HG03064 (cell line): Measurements from ENCODE around the gene LSM4.

Experiments
- ATAC-seq: cut with Tn5 transposase; IDR thresholded peaks from one replicate; pipeline ENCODE4 v1.9.1; 2021; ENCODE audit warnings: low read depth; ENCODE audit not compliant: unreplicated experiment

The LSM4 gene

DNA sequence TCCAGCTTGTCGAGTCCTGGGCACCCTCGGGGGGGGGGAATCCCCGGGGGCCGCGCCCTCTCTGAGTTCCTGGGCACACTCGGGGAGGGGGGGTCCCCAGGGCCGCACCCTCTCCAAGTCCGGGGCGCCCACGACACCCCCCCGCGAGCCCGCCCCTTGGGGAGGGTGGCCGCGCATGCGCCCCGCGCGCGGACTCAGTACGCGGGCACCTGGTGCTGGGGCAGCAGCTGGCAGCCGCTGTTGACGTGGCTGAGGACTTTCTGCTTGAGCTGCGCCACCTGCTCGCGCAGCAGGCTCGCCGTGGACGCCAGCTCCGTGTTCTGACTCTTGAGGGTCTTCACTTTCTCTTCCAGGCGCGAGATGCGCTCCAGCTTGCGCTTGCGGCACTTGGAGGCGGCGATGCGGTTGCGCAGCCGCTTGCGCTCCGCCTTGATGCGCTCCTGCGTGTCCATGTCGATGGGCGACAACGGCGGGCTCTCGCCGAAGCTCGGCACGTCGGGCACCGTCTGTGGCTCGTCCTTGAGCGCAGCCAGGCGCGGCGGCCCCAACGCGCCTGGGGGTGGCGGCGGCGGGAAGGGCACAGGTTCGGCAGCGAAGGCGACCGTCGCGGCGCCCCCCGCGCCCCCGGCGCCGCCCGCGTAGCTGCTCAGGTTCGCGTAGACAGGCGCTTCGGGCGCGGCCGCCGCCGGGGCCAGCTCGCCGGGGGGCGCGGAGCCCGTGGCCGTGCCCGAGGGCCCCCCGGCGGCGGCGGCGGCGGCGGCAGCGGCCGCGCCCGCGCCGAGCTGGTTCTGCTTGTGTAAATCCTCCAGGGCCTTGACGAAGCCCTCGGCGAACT lies 42.4 kb downstream of the LSM4 start:
- ATAC-seq, result no peak

DNA sequence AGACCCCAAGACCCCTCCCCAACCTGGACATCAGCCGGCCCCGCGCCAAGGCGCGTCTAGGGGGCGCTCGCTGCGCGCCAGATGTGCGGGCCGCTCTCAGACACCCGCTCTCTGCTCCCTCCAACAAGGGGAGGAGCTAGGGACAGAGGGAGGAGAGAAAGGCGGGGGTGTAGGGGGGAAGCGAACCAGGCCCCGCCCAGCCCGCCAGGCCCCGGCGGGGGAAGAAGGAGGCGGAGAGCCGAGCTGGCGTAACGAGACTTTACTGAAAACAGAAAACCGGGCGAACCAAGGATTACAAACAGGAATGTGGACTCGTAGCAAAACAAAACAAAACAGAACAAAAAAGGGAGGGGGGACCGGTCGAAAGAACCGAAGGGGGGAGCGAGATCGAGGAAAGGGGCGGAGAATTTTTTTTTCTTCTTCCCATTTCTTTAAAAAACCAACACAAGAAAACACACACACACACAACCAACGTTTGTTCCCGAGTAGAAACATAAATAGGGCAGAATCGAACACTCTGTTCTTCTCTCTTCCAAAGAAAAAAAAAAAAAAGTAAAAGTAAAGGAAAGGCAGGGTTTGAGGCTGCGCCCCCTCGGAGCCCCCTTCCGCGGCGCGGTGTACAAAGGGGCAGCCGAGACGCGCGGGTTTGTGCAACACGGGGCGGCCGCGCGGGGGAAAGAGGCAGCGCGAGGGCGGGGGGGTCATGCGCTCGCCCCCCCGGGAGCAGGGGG lies 43.2 kb downstream of the LSM4 start:
- no peak for ATAC-seq

DNA sequence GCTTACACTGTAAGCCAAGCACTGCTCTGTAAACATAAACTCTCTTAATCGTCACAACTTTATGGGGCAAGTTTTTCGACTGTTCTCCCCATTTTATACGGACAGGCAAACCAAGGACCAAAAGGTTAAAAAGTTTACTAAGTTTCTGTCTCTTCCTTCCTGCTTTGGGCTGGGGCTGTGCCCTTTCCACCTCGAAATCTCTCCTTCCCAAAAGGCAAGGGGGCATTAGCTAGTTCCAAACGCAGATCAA lies 43.7 kb downstream of the LSM4 start:
- ATAC-seq, result no peak

DNA sequence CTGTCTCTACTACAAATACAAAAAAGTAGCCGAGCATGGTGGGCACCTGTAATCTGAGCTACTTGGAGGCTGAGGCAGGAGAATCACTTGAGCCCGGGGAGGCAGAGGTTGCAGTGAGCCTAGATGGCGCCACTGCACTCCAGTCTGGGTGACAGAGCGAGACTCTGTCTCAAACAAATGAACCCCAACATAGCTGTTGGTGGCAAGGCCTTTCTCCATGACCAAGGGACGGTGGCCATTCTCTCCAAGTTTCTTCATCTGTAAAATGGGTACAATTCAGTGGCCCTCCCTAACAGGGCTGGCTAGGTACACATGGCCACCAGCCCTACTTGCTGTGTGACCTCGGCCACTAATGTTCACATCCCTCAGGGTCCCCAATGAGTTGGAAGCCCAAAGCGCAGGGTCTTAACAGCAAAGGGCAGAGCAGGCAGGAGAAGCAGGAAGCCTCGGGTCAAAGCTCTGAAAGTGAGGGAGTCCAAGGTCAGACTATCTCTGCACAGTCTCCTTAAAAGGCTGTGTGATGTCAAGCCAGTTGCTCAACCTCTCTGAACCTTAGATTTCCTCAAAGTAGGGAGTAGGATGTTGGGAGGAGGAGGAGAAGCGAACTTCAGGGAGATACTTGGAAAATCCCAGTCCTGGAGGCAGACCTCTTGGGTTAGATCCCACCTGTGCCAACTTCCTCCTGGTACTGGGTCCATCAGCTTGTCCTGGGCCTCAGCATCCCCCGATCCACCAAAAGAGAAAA lies 44.2 kb downstream of the LSM4 start:
- no peak for ATAC-seq

DNA sequence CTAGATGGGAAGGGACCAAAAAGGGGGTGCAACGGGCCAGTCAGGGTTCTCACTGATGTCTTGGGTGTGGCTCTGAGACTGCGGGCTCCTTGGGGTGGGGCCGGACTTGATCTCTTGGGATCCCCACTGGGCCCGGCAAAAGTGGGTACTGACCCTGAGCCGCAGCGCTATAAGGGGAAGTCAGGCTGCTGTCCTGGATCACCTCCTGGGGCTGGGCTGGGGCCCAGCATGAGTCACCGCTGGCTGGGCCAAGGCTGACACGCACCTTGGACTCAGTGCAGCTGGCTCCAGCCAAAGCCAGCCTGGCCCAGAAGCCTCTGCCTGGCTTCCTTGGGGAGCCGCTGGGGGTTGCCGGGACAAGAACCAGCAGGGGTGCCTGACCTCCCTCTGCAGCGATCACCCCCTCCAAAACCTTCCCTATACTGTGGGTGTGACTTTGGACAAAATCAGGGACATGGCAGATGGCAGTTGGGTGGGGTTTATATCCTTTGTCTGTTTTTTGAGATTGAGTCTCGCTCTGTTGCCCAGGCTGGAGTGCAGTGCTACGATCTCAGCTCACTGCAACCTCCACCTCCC lies 48.0 kb downstream of the LSM4 start:
- ATAC-seq, result no peak

DNA sequence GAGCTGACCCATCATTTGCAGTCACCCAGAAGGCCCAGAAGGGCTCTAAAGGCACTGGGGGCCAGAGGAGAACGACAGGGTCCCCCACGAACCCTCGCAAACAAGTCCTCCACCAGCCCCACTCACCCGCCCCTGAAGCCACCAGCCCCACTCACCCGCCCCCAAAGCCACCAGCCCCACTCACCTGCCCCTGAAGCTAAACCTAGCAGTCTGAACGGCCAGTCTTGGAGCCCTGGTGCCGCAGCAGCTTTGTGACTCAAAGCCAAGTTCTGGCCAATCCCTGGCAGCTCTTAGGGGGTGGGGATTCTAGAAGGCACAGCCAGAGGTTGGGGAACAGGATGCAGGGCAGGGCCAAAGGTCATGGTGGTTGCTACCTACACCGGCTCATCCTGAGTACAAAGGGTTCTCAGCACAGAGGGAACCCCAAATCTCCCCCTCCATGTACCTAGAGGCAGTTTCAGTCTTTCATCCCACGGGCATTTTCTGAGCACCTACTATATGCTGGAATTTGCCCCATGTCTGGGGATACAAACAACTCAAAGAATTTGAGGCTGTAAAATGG lies 48.6 kb downstream of the LSM4 start, which contains the start of gene IQCN:
Gene IQCN, minus strand, starts transcription at position 234 of the 562 bp plus-strand sequence. CDS start 4,974 bp downstream, outside the sequence.
- ATAC-seq, result no peak

DNA sequence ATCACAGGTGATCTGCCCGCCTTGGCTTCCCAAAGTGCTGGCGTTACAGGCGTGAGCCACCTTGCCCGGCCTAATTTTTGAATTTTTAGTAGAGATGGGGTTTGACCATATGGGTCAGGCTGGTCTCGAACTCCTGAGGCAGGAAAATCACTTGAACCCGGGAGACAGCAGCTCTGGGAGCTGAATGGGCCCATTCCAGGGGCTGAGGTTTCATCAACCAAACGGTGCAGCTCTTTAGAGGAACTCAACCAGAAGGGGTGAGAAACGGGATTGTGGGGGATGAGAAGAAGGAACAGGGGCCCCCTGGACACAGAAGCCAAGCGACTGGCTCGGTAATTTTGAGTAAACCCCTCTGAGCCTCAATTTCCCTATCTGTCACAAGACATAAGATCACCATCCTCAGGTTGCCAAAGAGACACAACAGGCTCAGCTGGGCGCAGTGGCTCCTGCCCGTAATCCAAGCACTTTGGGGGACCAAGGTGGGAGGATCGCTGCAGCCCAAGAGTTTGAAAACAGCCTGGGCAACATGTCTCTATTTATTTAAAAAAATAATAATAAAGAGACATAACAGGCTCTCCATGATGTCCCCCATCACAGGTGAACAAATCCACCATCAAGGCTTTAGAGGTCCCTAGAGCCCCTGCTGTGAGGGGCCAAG lies 49.2 kb downstream of the LSM4 start:
- no peak for ATAC-seq

DNA sequence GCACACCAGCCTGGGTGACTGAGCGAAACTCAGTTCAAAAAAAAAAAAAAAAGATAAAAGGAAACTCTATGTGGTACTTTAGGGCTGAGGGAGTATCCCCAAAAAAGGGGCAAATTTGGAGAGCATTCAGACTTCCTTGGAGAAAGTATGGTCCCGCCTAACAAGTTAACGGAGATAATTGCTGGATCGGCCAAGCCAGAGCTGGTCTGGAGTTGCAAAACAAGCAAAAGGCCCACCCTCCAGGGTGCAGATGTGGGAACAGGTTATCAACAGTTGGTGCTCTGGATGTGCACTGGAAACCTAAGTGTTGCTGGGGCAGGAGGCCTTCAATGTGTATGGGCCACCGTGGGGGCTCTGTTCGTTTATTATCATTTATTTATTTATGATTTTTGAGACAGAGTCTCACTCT lies 51.4 kb downstream of the LSM4 start:
- ATAC-seq, result no peak

DNA sequence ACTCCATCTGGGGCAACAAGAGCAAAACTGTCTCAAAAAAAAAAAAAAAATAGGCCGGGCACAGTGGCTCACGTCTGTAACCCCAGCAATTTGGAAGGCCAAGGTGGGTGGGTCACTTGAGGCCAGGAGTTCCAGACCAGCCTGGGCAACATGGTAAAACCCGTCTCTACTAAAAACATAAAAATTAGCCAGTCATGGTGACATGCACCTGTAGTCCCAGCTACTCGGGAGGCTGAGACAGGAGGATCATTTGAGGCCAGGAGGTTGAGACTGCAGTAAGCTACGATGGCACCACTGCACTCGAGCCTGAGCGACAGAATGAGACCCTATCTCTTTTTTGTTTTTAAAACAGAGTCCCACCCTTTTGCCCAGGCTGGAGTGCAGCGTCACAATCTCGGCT lies 52.5 kb downstream of the LSM4 start:
- no peak for ATAC-seq

DNA sequence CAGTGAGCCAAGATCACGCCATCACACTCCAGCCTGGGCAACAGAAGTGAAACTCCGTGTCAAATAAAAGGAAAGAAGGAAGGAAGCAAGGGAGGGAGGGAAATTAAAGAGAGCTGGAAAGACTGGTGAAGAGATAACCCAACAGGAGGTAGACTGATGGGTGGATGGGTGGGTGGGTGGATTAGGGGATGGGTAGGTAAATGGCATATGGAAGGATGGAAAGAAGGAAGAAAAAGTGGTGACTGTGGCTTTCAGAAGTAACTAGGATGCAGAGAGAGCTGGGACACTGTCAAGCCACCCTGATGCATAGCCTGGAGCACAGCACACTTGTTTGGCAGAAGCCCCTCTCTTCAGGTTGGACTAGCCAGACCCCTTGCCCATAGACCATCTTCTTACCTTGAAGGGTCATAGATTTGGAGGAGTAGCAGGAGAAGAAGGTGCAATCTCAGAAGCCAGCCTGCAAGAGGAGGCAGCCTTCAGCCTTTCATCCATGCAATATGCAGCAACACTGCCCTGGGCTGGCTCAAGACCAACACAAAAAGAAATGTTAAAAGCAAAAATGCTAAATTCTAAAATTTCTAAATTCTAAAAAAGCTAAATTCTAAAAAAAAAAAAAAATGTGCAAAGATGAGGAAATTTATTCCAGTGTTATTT lies 53.7 kb downstream of the LSM4 start:
- no peak for ATAC-seq

DNA sequence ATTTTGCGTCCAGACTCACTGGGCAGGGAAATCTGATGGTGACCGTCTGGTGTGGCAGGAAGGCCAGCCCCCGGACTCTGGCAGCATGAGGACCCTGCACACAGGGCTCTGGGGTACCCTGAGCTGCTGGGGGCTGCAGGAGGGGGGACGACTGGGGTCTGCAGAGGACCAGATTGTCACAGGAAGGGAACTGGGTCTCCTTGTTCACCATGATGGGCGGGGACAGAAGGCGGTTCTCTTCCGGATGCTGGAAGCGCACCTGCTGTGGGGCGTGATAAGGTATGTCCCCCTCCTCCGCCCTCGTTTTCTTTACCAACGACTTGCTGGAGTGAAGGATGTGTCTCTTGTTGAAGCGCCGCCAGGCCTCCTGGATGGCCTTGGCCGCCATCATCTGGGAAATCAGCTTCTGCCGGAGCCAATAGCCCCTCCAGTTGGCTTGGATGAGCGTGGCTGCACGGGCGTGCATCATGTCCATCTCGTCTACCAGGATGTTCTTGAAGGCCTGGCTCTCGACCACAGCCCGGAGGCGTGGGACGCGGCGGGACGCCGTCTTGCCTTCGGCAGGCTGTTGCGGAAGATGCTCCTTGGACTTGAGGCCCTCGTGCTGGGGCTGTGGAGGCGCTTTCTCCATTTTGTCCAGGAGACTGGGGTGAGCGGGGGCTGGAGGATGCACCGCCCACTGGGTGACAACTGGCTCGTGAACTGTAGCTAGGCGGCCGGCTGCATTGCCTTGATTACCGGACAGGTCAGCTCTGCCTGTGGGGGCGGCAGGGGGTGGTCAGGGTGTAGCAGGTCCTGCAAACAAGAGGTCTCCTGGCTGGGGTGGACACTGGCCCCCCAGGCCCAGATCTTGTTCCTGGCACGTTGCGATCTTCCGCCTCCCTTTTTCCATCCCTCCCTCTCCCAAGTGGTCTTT lies 55.8 kb downstream of the LSM4 start:
- no peak for ATAC-seq

DNA sequence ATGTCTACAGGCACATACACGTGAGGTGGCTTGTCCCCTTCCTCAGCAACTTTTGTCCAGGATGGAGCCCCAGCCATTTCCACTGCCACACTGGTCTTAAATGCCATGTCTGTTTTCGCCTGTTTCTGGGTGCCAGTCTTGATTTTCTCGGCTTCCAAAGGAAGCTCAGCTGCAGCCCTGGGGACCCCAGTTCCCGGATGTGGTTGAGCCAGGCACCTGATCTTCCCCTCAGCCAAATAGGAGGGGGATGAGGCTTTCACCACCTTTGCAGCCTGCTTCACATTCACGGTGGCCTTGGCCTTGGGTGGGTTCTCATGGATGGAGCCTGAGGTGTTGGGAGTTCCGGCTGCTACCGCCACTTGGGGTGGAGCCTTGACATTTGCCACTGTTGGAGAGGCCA lies 57.3 kb downstream of the LSM4 start:
- no peak for ATAC-seq

DNA sequence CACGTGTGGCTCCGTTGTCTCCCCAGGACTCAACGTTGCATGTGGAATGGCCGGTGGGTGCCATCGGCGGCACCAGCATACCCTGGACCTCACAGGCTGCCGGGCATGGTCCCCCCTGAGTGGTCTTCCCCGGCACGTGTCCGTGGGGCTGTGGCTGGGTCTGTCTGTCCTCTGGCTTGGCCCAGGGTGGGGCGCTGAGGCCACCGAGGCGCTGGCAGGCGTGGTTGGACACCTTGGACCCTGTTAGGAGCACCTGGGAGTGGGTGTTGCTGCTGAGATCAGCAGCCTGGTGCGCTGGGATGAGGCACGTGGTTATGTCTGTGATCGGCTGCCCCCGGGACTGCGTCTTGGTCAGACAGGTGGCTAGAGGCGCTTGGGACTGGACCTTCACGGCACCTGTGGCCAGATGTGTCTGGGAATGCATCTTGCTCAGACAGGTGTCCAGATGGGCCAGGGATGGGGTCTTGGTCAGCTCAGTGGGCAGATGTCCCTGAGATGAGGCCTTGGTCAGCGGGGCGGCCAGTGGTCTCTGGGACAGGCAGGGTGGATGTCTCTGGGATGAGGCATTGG lies 57.8 kb downstream of the LSM4 start:
- ATAC-seq, result no peak

DNA sequence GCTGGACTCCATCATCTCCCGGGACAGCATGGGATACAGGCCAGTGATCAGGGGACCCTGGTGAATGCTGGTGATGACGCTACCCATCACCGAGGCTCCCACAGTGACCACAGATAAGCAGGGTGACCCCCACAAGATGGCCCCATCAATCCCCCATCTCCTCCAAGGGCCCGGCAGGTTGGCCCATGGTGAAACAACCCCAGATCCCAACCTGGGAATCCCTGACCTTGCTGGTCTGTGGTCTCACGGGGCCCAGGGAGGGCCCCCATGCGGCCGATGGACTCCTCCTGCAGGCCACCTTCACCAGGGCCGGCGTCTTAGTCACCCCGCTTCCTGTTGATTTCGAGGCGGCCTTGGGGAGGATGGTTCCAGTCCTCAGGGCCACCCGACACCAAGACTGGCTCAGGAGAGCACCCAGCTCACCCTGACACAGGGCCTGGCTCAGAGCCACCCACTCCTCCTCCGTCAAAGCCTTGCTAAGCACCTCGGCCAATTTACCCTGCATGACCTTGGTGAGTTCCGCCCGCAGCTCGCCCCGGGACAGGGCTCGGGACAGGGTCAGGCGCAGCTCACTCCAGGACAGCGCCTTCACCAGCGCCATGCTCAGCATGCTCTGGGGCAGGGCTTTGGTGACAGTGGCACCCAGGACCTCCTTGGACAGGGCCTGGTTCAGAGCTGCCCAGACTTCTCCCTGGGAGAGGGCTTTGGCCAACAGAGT lies 58.6 kb downstream of the LSM4 start:
- ATAC-seq, result no peak

DNA sequence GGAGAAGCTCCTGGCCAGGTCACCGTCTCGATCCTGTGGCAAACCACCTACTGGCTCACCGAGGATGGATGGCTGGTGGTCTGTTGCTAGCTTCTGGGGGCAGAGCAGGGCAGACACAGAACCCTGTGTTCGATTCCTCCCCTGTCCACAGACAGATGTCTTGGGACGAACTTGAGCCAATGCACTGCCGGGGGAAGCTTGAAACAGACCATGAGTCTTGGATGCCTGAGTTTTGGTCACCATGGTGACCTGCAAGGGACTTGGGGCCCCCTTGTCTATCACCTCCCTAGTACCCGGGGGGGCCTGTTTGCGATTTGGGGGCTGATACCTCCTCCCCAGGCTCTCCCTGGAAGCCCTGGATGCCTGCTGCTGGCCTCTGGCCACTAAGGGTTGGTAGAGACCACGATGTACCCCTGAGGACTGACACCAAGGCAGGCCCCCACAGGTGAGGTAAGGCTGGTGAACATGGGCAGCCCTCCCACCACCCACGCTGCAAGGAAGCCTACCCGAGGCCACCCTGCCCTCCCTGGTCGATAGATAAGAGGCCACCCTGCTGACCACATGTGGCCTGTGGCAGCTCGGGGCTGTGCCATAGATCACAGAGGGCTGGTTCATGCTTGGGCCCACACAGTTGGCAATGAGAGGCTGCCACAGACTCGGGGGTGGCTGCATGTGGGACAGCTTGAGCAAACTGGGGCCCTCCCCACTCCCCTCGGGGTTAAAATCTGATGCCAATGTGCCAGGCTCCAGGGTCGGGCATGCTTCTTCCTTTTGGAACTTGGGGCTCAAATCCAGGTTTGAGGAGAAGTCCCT lies 59.3 kb downstream of the LSM4 start:
- ATAC-seq, result no peak

DNA sequence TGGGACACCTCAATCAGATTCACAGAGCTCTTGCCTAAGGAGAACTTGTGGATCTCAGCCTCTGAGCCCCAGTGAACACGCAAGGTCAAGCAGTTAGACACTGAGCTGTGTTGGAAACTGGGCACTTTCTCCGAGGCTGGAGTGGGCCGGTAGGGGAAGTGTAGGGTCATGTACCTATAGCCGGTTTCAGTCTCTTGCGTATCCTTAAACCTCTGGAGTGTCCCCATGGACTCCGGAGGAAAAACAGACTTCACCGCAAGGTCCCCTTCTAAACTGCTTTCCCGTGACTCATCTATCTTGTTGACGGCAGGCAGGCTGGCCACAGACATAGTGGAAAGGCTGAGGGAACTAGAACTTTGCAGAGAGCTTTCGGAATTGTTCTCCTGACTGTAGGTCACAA lies 60.0 kb downstream of the LSM4 start:
- ATAC-seq, result no peak

DNA sequence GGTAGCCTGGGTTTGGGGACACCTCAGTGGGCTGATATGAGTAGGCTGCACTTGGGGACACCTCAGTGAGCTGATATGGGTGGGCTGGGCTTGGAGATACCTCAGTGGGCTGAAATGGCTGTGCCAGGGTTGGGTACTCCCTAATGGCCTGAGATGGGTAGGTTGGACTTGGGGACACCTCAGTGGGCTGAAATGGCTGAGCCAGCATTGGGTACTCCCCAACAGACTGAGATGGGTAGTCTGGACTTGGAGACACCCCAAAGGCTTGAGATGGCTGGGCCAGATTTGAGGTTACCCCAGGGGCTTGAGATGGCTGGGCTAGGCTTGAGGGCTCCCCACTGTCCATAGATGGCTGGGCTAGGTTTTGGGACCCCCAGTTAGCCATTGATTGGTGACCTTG lies 60.7 kb downstream of the LSM4 start:
- ATAC-seq, result no peak
